ENCODE data around the gene CD177. TPM values are rescaled to one million over a fixed set of nuclear protein-coding genes. Genes with fewer than 3 reads are reported as not detected.

CD177 gene
- total RNA-seq, 4 donors from 2014 or later, result 0.24 to 1.3 (median 1.1) TPM; not detected in 1

DNA sequence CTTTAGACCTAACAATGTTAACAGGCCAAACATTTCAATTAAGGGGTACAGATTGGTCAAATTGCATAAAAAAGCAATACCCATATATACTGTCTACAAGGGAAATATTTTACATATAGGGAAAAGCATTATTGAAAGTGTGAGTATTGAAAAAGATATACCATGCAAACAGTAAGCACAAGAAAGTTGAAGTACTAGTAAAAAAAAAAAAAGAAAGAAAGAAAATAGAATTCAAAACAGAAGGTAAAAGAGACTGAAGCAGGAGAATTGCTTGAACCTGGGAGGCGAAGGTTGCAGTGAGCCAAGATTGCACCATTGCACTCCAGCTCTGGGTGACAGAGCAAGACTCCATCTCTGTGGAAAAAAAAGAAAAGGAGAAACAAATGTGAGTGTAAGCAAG, 55.9 kb downstream of the CD177 start:
- DNase-seq, result no peak
- H3K36me3 ChIP-seq, result no peaks in the 10 kb centered on the region

DNA sequence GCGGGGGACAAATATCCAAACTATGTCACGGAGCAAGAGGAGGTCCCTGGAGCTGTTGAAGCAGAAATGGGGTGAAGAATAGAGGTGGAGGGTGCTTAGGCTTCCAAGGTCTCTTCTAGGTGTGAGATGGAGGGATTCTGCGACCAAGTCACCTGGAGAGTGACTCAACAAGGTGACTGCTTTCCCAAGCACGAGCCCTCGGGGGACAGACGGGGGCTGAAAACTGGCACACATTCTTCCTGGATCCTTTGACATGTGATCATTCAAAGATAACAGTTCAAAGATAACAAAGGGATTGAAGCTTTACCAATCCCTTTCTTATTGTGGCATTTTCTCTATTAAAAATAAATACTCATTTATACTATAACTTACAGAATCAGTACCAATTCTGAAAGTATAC, 59.0 kb downstream of the CD177 start:
- Histone ChIP-seq H3K4me1 (no peaks in the 10 kb centered on the region), H3K9me3 (no peaks in the 10 kb centered on the region), H3K36me3 (no peaks in the 10 kb centered on the region), H3K4me3 (no peak overlapping the region), H3K27ac (no peak overlapping the region), H3K27me3 (no peaks in the 10 kb centered on the region)
- DNase-seq, result no peak
- TF ChIP-seq, protein P1, sequence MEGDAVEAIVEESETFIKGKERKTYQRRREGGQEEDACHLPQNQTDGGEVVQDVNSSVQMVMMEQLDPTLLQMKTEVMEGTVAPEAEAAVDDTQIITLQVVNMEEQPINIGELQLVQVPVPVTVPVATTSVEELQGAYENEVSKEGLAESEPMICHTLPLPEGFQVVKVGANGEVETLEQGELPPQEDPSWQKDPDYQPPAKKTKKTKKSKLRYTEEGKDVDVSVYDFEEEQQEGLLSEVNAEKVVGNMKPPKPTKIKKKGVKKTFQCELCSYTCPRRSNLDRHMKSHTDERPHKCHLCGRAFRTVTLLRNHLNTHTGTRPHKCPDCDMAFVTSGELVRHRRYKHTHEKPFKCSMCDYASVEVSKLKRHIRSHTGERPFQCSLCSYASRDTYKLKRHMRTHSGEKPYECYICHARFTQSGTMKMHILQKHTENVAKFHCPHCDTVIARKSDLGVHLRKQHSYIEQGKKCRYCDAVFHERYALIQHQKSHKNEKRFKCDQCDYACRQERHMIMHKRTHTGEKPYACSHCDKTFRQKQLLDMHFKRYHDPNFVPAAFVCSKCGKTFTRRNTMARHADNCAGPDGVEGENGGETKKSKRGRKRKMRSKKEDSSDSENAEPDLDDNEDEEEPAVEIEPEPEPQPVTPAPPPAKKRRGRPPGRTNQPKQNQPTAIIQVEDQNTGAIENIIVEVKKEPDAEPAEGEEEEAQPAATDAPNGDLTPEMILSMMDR (IDR thresholded peaks at IDR 0.05), result no peak
- no peak for TF ChIP-seq POLR2A (IDR thresholded peaks at IDR 0.05)
- intact Hi-C loops (cut with DNase I; ENCODE audit: low total_unique reads), result no loop called here

More for the DNA sequence above, 55.9 kb downstream of the CD177 start:
- Histone ChIP-seq H3K4me3 (no peak overlapping the region), H3K9me3 (no peaks in the 10 kb centered on the region), H3K27ac (no peak overlapping the region), H3K4me1 (no peaks in the 10 kb centered on the region), H3K27me3 (no peaks in the 10 kb centered on the region)
- intact Hi-C loops (cut with DNase I; ENCODE audit: low total_unique reads), result no loop called here
- TF ChIP-seq POLR2A (IDR thresholded peaks at IDR 0.05), result no peak
- TF ChIP-seq, protein P1 (IDR thresholded peaks at IDR 0.05), result no peak

Other genes with a start within 250 kb of the CD177 start
- not detected for gene PSG5, start 167.2 kb upstream of the CD177 start, total RNA-seq
- not detected for gene PSG4, start 148.0 kb upstream of the CD177 start, total RNA-seq
- gene PSG9, start 84.2 kb upstream of the CD177 start, total RNA-seq, result not detected
- not detected for gene TEX101, start 61.2 kb downstream of the CD177 start, total RNA-seq
- gene LYPD3, start 111.9 kb downstream of the CD177 start, total RNA-seq, result 1 to 10 TPM in 1 of 4 donors, under 1 TPM in 1, not detected in 2; 0.28 to 2.4 TPM
- gene PHLDB3, start 151.1 kb downstream of the CD177 start, total RNA-seq, result 10 to 100 TPM in 2 of 4 donors, under 1 TPM in 2; 0.51 to 27.1 (median 6.1) TPM
- 10 to 100 TPM in 2 of 4 donors, 1 to 10 TPM in 1, under 1 TPM in 1; 0.77 to 29.0 (median 12.5) TPM for gene ETHE1, start 173.5 kb downstream of the CD177 start, total RNA-seq
- 1 to 10 TPM in 1 of 4 donors, under 1 TPM in 1, not detected in 2; 0.21 to 2.8 TPM for gene ZNF575, start 179.5 kb downstream of the CD177 start, total RNA-seq
- gene XRCC1, start 221.8 kb downstream of the CD177 start, total RNA-seq, result 10 to 100 TPM; 22.7 to 53.2 (median 30.7) TPM
- gene PINLYP, start 222.1 kb downstream of the CD177 start, total RNA-seq, result 10 to 100 TPM in 3 of 4 donors, 1 to 10 TPM in 1; 4.6 to 46.5 (median 10.3) TPM
- 10 to 100 TPM in 2 of 4 donors, 1 to 10 TPM in 2; 4.1 to 31.0 (median 17.2) TPM for gene IRGQ, start 242.4 kb downstream of the CD177 start, total RNA-seq
- 10 to 100 TPM in 3 of 4 donors, 1 to 10 TPM in 1; 2.4 to 19.0 (median 12.6) TPM for gene ZNF576, start 242.9 kb downstream of the CD177 start, total RNA-seq

All from uterus (tissue), 4 donors.